ENCODE results near the gene ADIPOR2.

The ADIPOR2 gene

GRCh38 chr12:1779783-1780182 is 88.9 kb downstream of the ADIPOR2 start:
- Histone ChIP-seq H3K36me3 (ENCODE audit: control insufficient read depth, insufficient read depth, low read length) (peaks cover 5% of the 10 kb centered on the region), H3K4me1 (ENCODE audit: control insufficient read depth, insufficient read depth, low read length) (no peaks in the 10 kb centered on the region), H3K27ac (ENCODE audit: low read depth, low read length) (no peak overlapping the region), H3K9ac (ENCODE audit: low read length) (no peak overlapping the region), H3K4me3 (ENCODE audit: low read length) (no peak overlapping the region), H3K27me3 (ENCODE audit: control insufficient read depth, insufficient read depth, low read length) (no peaks in the 10 kb centered on the region)

- Histone ChIP-seq H3K4me1 (ENCODE audit: control insufficient read depth, insufficient read depth, low read length) (no peaks in the 10 kb centered on the region), H3K36me3 (ENCODE audit: control insufficient read depth, insufficient read depth, low read length) (peaks cover 3% of the 10 kb centered on the region), H3K9ac (ENCODE audit: low read length) (no peak overlapping the region)
These were observed 90.9 kb downstream of the ADIPOR2 start for GRCh38 chr12:1781772-1782171.

GRCh38 chr12:1782215-1782614 is 91.3 kb downstream of the ADIPOR2 start:
- H3K27me3 ChIP-seq (ENCODE audit: control insufficient read depth, insufficient read depth, low read length) = no peaks in the 10 kb centered on the region
- no peak overlapping the region for H3K4me3 ChIP-seq (ENCODE audit: low read length)
- no peak overlapping the region for H3K9ac ChIP-seq (ENCODE audit: low read length)
- peaks cover 3% of the 10 kb centered on the region for H3K36me3 ChIP-seq (ENCODE audit: control insufficient read depth, insufficient read depth, low read length)
- no peaks in the 10 kb centered on the region for H3K4me1 ChIP-seq (ENCODE audit: control insufficient read depth, insufficient read depth, low read length)
- no peak overlapping the region for H3K27ac ChIP-seq (ENCODE audit: low read depth, low read length)

More at GRCh38 chr12:1781772-1782171, 90.9 kb downstream of the ADIPOR2 start:
- Histone ChIP-seq H3K27me3 (ENCODE audit: control insufficient read depth, insufficient read depth, low read length) (no peaks in the 10 kb centered on the region), H3K4me3 (ENCODE audit: low read length) (no peak overlapping the region), H3K27ac (ENCODE audit: low read depth, low read length) (no peak overlapping the region)

GRCh38 chr12:1787714-1788113 is 96.8 kb downstream of the ADIPOR2 start:
- no peaks in the 10 kb centered on the region for H3K27me3 ChIP-seq (ENCODE audit: control insufficient read depth, insufficient read depth, low read length)
- H3K36me3 ChIP-seq (ENCODE audit: control insufficient read depth, insufficient read depth, low read length) = peaks cover 3% of the 10 kb centered on the region
- no peak overlapping the region for H3K27ac ChIP-seq (ENCODE audit: low read depth, low read length)
- no peak overlapping the region for H3K9ac ChIP-seq (ENCODE audit: low read length)
- H3K4me1 ChIP-seq (ENCODE audit: control insufficient read depth, insufficient read depth, low read length) = no peaks in the 10 kb centered on the region
- H3K4me3 ChIP-seq (ENCODE audit: low read length) = no peak overlapping the region

GRCh38 chr12:1790444-1790843 is 99.6 kb downstream of the ADIPOR2 start:
- no peak overlapping the region for H3K27ac ChIP-seq (ENCODE audit: low read depth, low read length)
- H3K9ac ChIP-seq (ENCODE audit: low read length) = no peak overlapping the region
- H3K36me3 ChIP-seq (ENCODE audit: control insufficient read depth, insufficient read depth, low read length) = no peaks in the 10 kb centered on the region
- peaks cover 7% of the 10 kb centered on the region for H3K4me1 ChIP-seq (ENCODE audit: control insufficient read depth, insufficient read depth, low read length)
- H3K4me3 ChIP-seq (ENCODE audit: low read length) = no peak overlapping the region
- no peaks in the 10 kb centered on the region for H3K27me3 ChIP-seq (ENCODE audit: control insufficient read depth, insufficient read depth, low read length)

GRCh38 chr12:1791104-1791841 is 100.4 kb downstream of the ADIPOR2 start:
- Histone ChIP-seq H3K36me3 (ENCODE audit: control insufficient read depth, insufficient read depth, low read length) (no peaks in the 10 kb centered on the region), H3K4me3 (ENCODE audit: low read length) (no peak overlapping the region), H3K4me1 (ENCODE audit: control insufficient read depth, insufficient read depth, low read length) (peaks cover 11% of the 10 kb centered on the region), H3K9ac (ENCODE audit: low read length) (no peak overlapping the region), H3K27ac (ENCODE audit: low read depth, low read length) (no peak overlapping the region), H3K27me3 (ENCODE audit: control insufficient read depth, insufficient read depth, low read length) (no peaks in the 10 kb centered on the region)

GRCh38 chr12:1792406-1792805 is 101.5 kb downstream of the ADIPOR2 start:
- H3K27ac ChIP-seq (ENCODE audit: low read depth, low read length) = no peak overlapping the region
- no peak overlapping the region for H3K4me3 ChIP-seq (ENCODE audit: low read length)
- no peak overlapping the region for H3K9ac ChIP-seq (ENCODE audit: low read length)
- peaks cover 11% of the 10 kb centered on the region for H3K4me1 ChIP-seq (ENCODE audit: control insufficient read depth, insufficient read depth, low read length)
- no peaks in the 10 kb centered on the region for H3K27me3 ChIP-seq (ENCODE audit: control insufficient read depth, insufficient read depth, low read length)
- no peaks in the 10 kb centered on the region for H3K36me3 ChIP-seq (ENCODE audit: control insufficient read depth, insufficient read depth, low read length)

- Histone ChIP-seq H3K4me3 (ENCODE audit: low read length) (no peak overlapping the region), H3K4me1 (ENCODE audit: control insufficient read depth, insufficient read depth, low read length) (peaks cover 11% of the 10 kb centered on the region), H3K27ac (ENCODE audit: low read depth, low read length) (no peak overlapping the region), H3K36me3 (ENCODE audit: control insufficient read depth, insufficient read depth, low read length) (no peaks in the 10 kb centered on the region), H3K9ac (ENCODE audit: low read length) (no peak overlapping the region), H3K27me3 (ENCODE audit: control insufficient read depth, insufficient read depth, low read length) (no peaks in the 10 kb centered on the region)
These were observed 102.7 kb downstream of the ADIPOR2 start for GRCh38 chr12:1793426-1794210.

GRCh38 chr12:1794440-1795090 is 103.7 kb downstream of the ADIPOR2 start:
- no peaks in the 10 kb centered on the region for H3K27me3 ChIP-seq (ENCODE audit: control insufficient read depth, insufficient read depth, low read length)
- H3K4me1 ChIP-seq (ENCODE audit: control insufficient read depth, insufficient read depth, low read length) = peaks cover 11% of the 10 kb centered on the region
- H3K27ac ChIP-seq (ENCODE audit: low read depth, low read length) = no peak overlapping the region
- H3K36me3 ChIP-seq (ENCODE audit: control insufficient read depth, insufficient read depth, low read length) = no peaks in the 10 kb centered on the region
- H3K4me3 ChIP-seq (ENCODE audit: low read length) = no peak overlapping the region
- no peak overlapping the region for H3K9ac ChIP-seq (ENCODE audit: low read length)

GRCh38 chr12:1795221-1795784 is 104.4 kb downstream of the ADIPOR2 start:
- Histone ChIP-seq H3K4me1 (ENCODE audit: control insufficient read depth, insufficient read depth, low read length) (peaks cover 11% of the 10 kb centered on the region), H3K4me3 (ENCODE audit: low read length) (peak overlapping the region; percentile 26), H3K9ac (ENCODE audit: low read length) (no peak overlapping the region)

GRCh38 chr12:1795785-1796514 is 105.1 kb downstream of the ADIPOR2 start:
- H3K4me3 ChIP-seq (ENCODE audit: low read length) = peak overlapping the region; percentile 69
- H3K27ac ChIP-seq (ENCODE audit: low read depth, low read length) = peak overlapping the region; percentile 71
- H3K27me3 ChIP-seq (ENCODE audit: control insufficient read depth, insufficient read depth, low read length) = no peaks in the 10 kb centered on the region
- peaks cover 11% of the 10 kb centered on the region for H3K4me1 ChIP-seq (ENCODE audit: control insufficient read depth, insufficient read depth, low read length)
- H3K36me3 ChIP-seq (ENCODE audit: control insufficient read depth, insufficient read depth, low read length) = no peaks in the 10 kb centered on the region
- peak overlapping the region; percentile 61 for H3K9ac ChIP-seq (ENCODE audit: low read length)

More at GRCh38 chr12:1795221-1795784, 104.4 kb downstream of the ADIPOR2 start:
- no peaks in the 10 kb centered on the region for H3K36me3 ChIP-seq (ENCODE audit: control insufficient read depth, insufficient read depth, low read length)
- H3K27ac ChIP-seq (ENCODE audit: low read depth, low read length) = peak overlapping the region; percentile 71
- no peaks in the 10 kb centered on the region for H3K27me3 ChIP-seq (ENCODE audit: control insufficient read depth, insufficient read depth, low read length)
